K562 (cell line): ENCODE results near the gene HIVEP1.

Source experiments
- BRD4 ChIP-seq: fragments of 200-600 bp; sonication (generic); IDR thresholded peaks from 2 replicates; pipeline ENCODE4 v1.6.1; 2017; ENCODE audit warnings: inconsistent platforms
- EP300 ChIP-seq: IDR thresholded peaks from 2 replicates; pipeline ENCODE4 v1.6.1; 2012; ENCODE audit warnings: low read length, improper control_type of control experiment
- HDAC6 ChIP-seq: IDR thresholded peaks from 2 replicates; pipeline ENCODE4 v1.6.1; 2012; ENCODE audit warnings: low read depth, mild to moderate bottlenecking, control low read depth, inconsistent platforms, low read length, moderate library complexity
- TAF15 ChIP-seq: fragments of 200-400 bp; formaldehyde crosslinking; IDR thresholded peaks from 2 replicates; pipeline ENCODE4 v1.6.1; 2017; ENCODE audit warnings: mild to moderate bottlenecking, low read depth, low read length, moderate library complexity
- TF ChIP-seq, protein P1 (sequence below): sonication (generic); formaldehyde crosslinking; IDR thresholded peaks from 2 replicates; pipeline ENCODE4 v1.8.1; 2023; ENCODE audit warnings: mild to moderate bottlenecking, missing genetic modification reagents
- TF ChIP-seq, protein P2 (sequence below), 3 experiments: IDR thresholded peaks in 2 of 3; conservative IDR thresholded peaks in 1 of 3; 2 replicates each; pipeline ENCODE4 v1.5.1; 2011 to 2012; ENCODE audit warnings: low read length in 3 of 3, mild to moderate bottlenecking in 3 of 3, control low read depth in 2 of 3, improper control_type of control experiment in 1 of 3, inconsistent platforms in 1 of 3, low read depth in 1 of 3, mixed read lengths in 1 of 3, moderate library complexity in 1 of 3; ENCODE audit not compliant: insufficient read depth in 2 of 3
- TF ChIP-seq, protein P3 (sequence below): sonication (generic); formaldehyde crosslinking; IDR thresholded peaks from 2 replicates; pipeline ENCODE4 v1.8.0; 2022; ENCODE audit warnings: missing genetic modification reagents, mild to moderate bottlenecking, borderline replicate concordance

DNA sequence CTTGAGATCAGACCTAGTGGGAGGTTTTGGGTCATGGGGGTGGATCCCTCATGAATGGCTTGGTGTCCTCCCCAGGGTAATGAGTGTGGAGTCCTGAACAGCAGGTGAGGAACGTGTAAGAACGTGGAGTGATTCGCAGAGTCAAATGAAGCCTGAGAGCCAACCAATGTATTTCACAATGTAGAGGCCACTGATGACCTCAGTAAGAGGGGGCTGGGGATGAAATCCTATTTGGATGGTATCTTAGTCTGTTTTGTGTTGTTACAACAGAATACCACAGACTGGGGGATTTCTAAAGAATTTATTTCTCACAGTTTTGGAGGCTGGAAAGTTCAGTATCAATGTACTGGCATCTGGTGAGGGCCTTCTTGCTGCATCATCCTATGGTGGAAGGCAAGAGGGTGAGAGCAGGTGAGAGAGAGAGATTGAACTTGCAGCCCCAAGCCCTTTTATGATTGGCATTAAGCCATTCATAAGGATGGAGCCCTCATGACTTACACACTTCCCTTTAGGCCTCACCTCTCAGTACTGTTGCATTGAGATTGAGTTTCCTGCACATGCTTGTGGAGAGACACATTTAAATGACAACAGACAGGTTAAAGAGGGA is 47.3 kb upstream of the HIVEP1 start:
- TF ChIP-seq BRD4 = no peak
- TF ChIP-seq, protein P1, sequence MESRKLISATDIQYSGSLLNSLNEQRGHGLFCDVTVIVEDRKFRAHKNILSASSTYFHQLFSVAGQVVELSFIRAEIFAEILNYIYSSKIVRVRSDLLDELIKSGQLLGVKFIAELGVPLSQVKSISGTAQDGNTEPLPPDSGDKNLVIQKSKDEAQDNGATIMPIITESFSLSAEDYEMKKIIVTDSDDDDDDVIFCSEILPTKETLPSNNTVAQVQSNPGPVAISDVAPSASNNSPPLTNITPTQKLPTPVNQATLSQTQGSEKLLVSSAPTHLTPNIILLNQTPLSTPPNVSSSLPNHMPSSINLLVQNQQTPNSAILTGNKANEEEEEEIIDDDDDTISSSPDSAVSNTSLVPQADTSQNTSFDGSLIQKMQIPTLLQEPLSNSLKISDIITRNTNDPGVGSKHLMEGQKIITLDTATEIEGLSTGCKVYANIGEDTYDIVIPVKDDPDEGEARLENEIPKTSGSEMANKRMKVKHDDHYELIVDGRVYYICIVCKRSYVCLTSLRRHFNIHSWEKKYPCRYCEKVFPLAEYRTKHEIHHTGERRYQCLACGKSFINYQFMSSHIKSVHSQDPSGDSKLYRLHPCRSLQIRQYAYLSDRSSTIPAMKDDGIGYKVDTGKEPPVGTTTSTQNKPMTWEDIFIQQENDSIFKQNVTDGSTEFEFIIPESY (CRISPR knock-in tag) = no peak
- TF ChIP-seq, protein P2, sequence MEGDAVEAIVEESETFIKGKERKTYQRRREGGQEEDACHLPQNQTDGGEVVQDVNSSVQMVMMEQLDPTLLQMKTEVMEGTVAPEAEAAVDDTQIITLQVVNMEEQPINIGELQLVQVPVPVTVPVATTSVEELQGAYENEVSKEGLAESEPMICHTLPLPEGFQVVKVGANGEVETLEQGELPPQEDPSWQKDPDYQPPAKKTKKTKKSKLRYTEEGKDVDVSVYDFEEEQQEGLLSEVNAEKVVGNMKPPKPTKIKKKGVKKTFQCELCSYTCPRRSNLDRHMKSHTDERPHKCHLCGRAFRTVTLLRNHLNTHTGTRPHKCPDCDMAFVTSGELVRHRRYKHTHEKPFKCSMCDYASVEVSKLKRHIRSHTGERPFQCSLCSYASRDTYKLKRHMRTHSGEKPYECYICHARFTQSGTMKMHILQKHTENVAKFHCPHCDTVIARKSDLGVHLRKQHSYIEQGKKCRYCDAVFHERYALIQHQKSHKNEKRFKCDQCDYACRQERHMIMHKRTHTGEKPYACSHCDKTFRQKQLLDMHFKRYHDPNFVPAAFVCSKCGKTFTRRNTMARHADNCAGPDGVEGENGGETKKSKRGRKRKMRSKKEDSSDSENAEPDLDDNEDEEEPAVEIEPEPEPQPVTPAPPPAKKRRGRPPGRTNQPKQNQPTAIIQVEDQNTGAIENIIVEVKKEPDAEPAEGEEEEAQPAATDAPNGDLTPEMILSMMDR (IDR thresholded peaks at IDR 0.05 in 2 of 3, conservative IDR thresholded peaks at IDR 0.05 in 1 of 3; ENCODE audit: insufficient read depth in 2 of 3, low read depth in 1 of 3, low read length in 3 of 3) = no peak
- TF ChIP-seq, protein P3, sequence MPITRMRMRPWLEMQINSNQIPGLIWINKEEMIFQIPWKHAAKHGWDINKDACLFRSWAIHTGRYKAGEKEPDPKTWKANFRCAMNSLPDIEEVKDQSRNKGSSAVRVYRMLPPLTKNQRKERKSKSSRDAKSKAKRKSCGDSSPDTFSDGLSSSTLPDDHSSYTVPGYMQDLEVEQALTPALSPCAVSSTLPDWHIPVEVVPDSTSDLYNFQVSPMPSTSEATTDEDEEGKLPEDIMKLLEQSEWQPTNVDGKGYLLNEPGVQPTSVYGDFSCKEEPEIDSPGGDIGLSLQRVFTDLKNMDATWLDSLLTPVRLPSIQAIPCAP = no peak
- TF ChIP-seq HDAC6 = no peak
- no peak for TF ChIP-seq EP300
- TF ChIP-seq TAF15 = no peak
